Mesenchymal stem cell (in vitro differentiated cells and primary cell): Measurements from ENCODE around the gene CCDC14.

Experiments used
- DNase-seq: peaks from one replicate; pipeline ENCODE4 v3.0.0-alpha.2; 2013
- H2AFZ ChIP-seq: one replicate; pipeline ENCODE4 v1.6.1; 2013; ENCODE audit warnings: low read depth, mild to moderate bottlenecking, control low read depth, inconsistent platforms, low read length, moderate library complexity
- H2AK5ac ChIP-seq: 2 replicates; pipeline ENCODE4 v1.6.1; 2013; ENCODE audit warnings: low read length, moderate library complexity, mild to moderate bottlenecking, inconsistent platforms; ENCODE audit not compliant: severe bottlenecking
- H2BK120ac ChIP-seq: one replicate; pipeline ENCODE4 v1.6.1; 2013; ENCODE audit warnings: low read depth, mild to moderate bottlenecking, inconsistent platforms, low read length, moderate library complexity
- H2BK12ac ChIP-seq, 2 experiments: one replicate each; pipeline ENCODE4 v1.6.1; 2013; ENCODE audit warnings: inconsistent platforms in 2 of 2, low read length in 2 of 2, mild to moderate bottlenecking in 2 of 2, moderate library complexity in 2 of 2, control low read depth in 1 of 2
- H2BK15ac ChIP-seq: one replicate; pipeline ENCODE4 v1.6.1; 2013; ENCODE audit warnings: mild to moderate bottlenecking, low read depth, inconsistent platforms; ENCODE audit not compliant: poor library complexity, severe bottlenecking
- H2BK5ac ChIP-seq: 2 replicates; pipeline ENCODE4 v1.6.1; 2013; ENCODE audit warnings: low read depth, mild to moderate bottlenecking, low read length, control low read depth, inconsistent platforms; ENCODE audit not compliant: poor library complexity, severe bottlenecking
- H3K14ac ChIP-seq, 2 experiments: one replicate each; pipeline ENCODE4 v1.6.1; 2013; ENCODE audit warnings: inconsistent platforms in 2 of 2, low read length in 2 of 2, control low read depth in 1 of 2, mild to moderate bottlenecking in 1 of 2, moderate library complexity in 1 of 2
- H3K18ac ChIP-seq, 2 experiments: one replicate each; pipeline ENCODE4 v1.6.1; 2013; ENCODE audit warnings: inconsistent platforms in 2 of 2, low read length in 2 of 2, control low read depth in 1 of 2, low read depth in 1 of 2, mild to moderate bottlenecking in 1 of 2
- H3K23ac ChIP-seq, 2 experiments: one replicate each; pipeline ENCODE4 v1.6.1; 2013; ENCODE audit warnings: inconsistent platforms in 2 of 2, low read length in 2 of 2, mild to moderate bottlenecking in 2 of 2, moderate library complexity in 2 of 2, control low read depth in 1 of 2
- H3K27ac ChIP-seq: 2 replicates; pipeline ENCODE4 v1.5.1; 2013; ENCODE audit warnings: mild to moderate bottlenecking, moderate library complexity, low read length, control low read depth, inconsistent platforms; ENCODE audit not compliant: poor library complexity, severe bottlenecking
- H3K27me3 ChIP-seq, 2 experiments: 2 replicates each; pipeline versions ENCODE4 v1.6.1 to v1.7.0; 2013; ENCODE audit warnings: low read length in 2 of 2, mild to moderate bottlenecking in 2 of 2, moderate library complexity in 2 of 2, control low read depth in 1 of 2, inconsistent platforms in 1 of 2; ENCODE audit not compliant: control insufficient read depth in 1 of 2, insufficient read depth in 1 of 2
- H3K36me3 ChIP-seq, 2 experiments: 2 replicates each; pipeline versions ENCODE4 v1.6.1 to v1.7.0; 2013; ENCODE audit warnings: low read length in 2 of 2, control low read depth in 1 of 2, inconsistent platforms in 1 of 2, low read depth in 1 of 2, mild to moderate bottlenecking in 1 of 2; ENCODE audit not compliant: insufficient read depth in 2 of 2, control insufficient read depth in 1 of 2
- H3K4ac ChIP-seq, 2 experiments: one replicate each; pipeline ENCODE4 v1.6.1; 2013; ENCODE audit warnings: inconsistent platforms in 2 of 2, low read length in 2 of 2, mild to moderate bottlenecking in 2 of 2, moderate library complexity in 2 of 2, control low read depth in 1 of 2, low read depth in 1 of 2
- H3K4me1 ChIP-seq: 2 replicates; pipeline ENCODE4 v1.6.1; 2013; ENCODE audit warnings: low read depth, low read length, control low read depth; ENCODE audit not compliant: control insufficient read depth, insufficient read depth
- H3K4me2 ChIP-seq: 2 replicates; pipeline ENCODE4 v1.6.1; 2013; ENCODE audit warnings: low read length, mild to moderate bottlenecking, inconsistent platforms; ENCODE audit not compliant: poor library complexity, severe bottlenecking
- H3K4me3 ChIP-seq, 2 experiments: 2 replicates each; pipeline versions ENCODE4 v1.5.1 to v1.7.0; 2013; ENCODE audit warnings: low read length in 2 of 2, mild to moderate bottlenecking in 2 of 2, control low read depth in 1 of 2, low read depth in 1 of 2; ENCODE audit not compliant: insufficient read depth in 1 of 2
- H3K79me1 ChIP-seq: replicated peaks from 2 replicates; pipeline ENCODE4 v1.6.1; 2013; ENCODE audit warnings: mild to moderate bottlenecking, control low read depth, low read length, inconsistent platforms; ENCODE audit not compliant: poor library complexity, severe bottlenecking
- H3K9ac ChIP-seq: 2 replicates; pipeline ENCODE4 v1.7.0; 2013; ENCODE audit warnings: mild to moderate bottlenecking, low read length, moderate library complexity
- H3K9me3 ChIP-seq: 2 replicates; pipeline ENCODE4 v1.7.0; 2013; ENCODE audit warnings: mild to moderate bottlenecking, low read length; ENCODE audit not compliant: control insufficient read depth
- H4K8ac ChIP-seq: one replicate; pipeline ENCODE4 v1.6.1; 2013; ENCODE audit warnings: inconsistent platforms, mild to moderate bottlenecking, low read length, moderate library complexity
- H4K91ac ChIP-seq: one replicate; pipeline ENCODE4 v1.6.1; 2013; ENCODE audit warnings: mild to moderate bottlenecking, low read length, inconsistent platforms
- WGBS: methylation state at CpG from one replicate; pipeline ENCODE4 v1.1.7; 2013; ENCODE audit warnings: mixed read lengths; 5-methylcytosine and 5-hydroxymethylcytosine counted together

The CCDC14 gene

DNA sequence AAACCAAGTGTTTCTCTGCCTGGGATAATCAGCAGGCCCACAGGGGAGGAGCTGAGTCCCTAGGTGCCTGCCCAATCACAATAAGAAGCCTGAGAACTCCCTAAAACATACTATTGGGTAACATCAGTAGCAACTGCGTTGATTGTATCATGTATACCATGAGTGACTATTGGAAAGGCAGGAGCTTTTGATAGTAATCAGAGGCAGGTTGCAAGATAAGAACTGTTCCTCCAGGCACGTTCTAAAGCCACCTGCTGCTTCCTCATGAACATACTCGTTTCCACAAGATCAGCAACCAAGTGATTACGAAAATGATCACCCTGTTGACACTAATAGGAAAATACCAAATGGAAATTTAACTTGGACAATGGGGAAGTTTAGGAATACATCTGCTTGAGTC, 83.6 kb downstream of the CCDC14 start:
- H3K18ac ChIP-seq: no peak overlapping the region
- H2AK5ac ChIP-seq: no peak overlapping the region
- no peak overlapping the region for H2AFZ ChIP-seq
- no peak overlapping the region for H3K14ac ChIP-seq
- peaks cover 12 to 28% of the 10 kb centered on the region in 2 experiments for H3K36me3 ChIP-seq
- no peak for DNase-seq
- no peak overlapping the region for H3K23ac ChIP-seq
- no peaks in the 10 kb centered on the region for H3K27me3 ChIP-seq
- H3K27ac ChIP-seq: no peak overlapping the region
- no peaks in the 10 kb centered on the region for H3K9me3 ChIP-seq
- H2BK120ac ChIP-seq: no peak overlapping the region
- H4K8ac ChIP-seq: no peak overlapping the region
- H2BK5ac ChIP-seq: no peak overlapping the region
- WGBS: 100% methylated on average over 2 of the region's 4 CpGs
- no peak overlapping the region for H2BK15ac ChIP-seq
- no peak overlapping the region for H3K9ac ChIP-seq
- peaks cover 1% of the 10 kb centered on the region for H3K79me1 ChIP-seq
- no peak overlapping the region for H4K91ac ChIP-seq
- H3K4me2 ChIP-seq: no peak overlapping the region
- no peak overlapping the region for H3K4me3 ChIP-seq
- H2BK12ac ChIP-seq: no peak overlapping the region
- H3K4me1 ChIP-seq: peaks cover 25% of the 10 kb centered on the region
- no peak overlapping the region for H3K4ac ChIP-seq

- no peak for DNase-seq
- Histone ChIP-seq H2AFZ (no peak overlapping the region), H2BK5ac (no peak overlapping the region), H2BK12ac (no peak overlapping the region), H3K18ac (no peak overlapping the region), H2BK15ac (no peak overlapping the region), H3K79me1 (peaks cover 1% of the 10 kb centered on the region), H2AK5ac (no peak overlapping the region), H4K91ac (no peak overlapping the region), H3K4me1 (peaks cover 21% of the 10 kb centered on the region), H3K9me3 (no peaks in the 10 kb centered on the region), H3K14ac (no peak overlapping the region), H3K4ac (no peak overlapping the region), H3K23ac (no peak overlapping the region), H3K36me3 (peaks cover 12 to 28% of the 10 kb centered on the region in 2 experiments), H4K8ac (no peak overlapping the region), H3K4me2 (no peak overlapping the region), H3K27me3 (no peaks in the 10 kb centered on the region), H3K9ac (no peak overlapping the region), H2BK120ac (no peak overlapping the region), H3K27ac (no peak overlapping the region), H3K4me3 (no peak overlapping the region)
Observed at GRCh38 chr3:123876858-123877257, 84.2 kb downstream of the CCDC14 start.

- Histone ChIP-seq H2AK5ac (no peak overlapping the region), H3K27ac (peak overlapping the region; percentile 89), H3K79me1 (no peaks in the 10 kb centered on the region), H3K36me3 (peaks cover 3 to 12% of the 10 kb centered on the region in 2 experiments), H3K4me2 (peak overlapping the region; percentile 34), H2BK120ac (no peak overlapping the region), H4K8ac (no peak overlapping the region), H3K18ac (no peak overlapping the region), H3K4ac (no peak overlapping the region), H3K27me3 (no peaks in the 10 kb centered on the region), H2BK15ac (no peak overlapping the region), H3K4me3 (no peak overlapping the region), H3K23ac (no peak overlapping the region), H3K4me1 (peaks cover 14% of the 10 kb centered on the region), H3K14ac (no peak overlapping the region), H2BK5ac (no peak overlapping the region), H3K9me3 (no peaks in the 10 kb centered on the region), H4K91ac (no peak overlapping the region), H3K9ac (no peak overlapping the region), H2AFZ (no peak overlapping the region), H2BK12ac (no peak overlapping the region)
- WGBS: no CpG with 5 or more reads among the region's 1 CpG
- DNase-seq: no peak
Observed at GRCh38 chr3:123872621-123873020, 88.4 kb downstream of the CCDC14 start.

DNA sequence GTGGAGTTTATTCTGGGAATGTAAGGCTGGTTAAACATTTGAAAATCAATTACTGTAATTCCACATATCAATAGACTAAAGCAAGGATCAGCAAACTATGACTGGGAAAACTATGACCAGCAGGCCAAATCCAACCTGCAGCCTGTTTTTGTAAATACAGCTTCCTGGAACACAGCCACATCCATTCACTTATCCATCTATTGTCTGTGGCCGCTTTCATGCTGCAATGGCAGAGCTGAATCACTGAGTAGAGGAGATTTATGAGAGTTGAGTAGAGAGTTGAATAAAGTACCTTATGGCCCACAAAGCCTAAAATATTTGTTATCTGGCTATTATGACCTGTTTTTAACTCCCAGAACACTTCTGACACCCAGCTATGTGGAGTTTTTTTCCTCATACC, 89.1 kb downstream of the CCDC14 start:
- H3K27ac ChIP-seq: peak overlapping the region; percentile 89
- no peak overlapping the region for H2BK120ac ChIP-seq
- H3K9me3 ChIP-seq: no peaks in the 10 kb centered on the region
- peaks cover 12% of the 10 kb centered on the region for H3K4me1 ChIP-seq
- no peaks in the 10 kb centered on the region for H3K79me1 ChIP-seq
- no peak overlapping the region for H2AK5ac ChIP-seq
- no peak overlapping the region for H3K18ac ChIP-seq
- DNase-seq: peak; percentile 45
- no peak overlapping the region for H3K4me2 ChIP-seq
- no peak overlapping the region for H3K4ac ChIP-seq
- H3K36me3 ChIP-seq: peaks cover under 1 to 12% of the 10 kb centered on the region in 2 experiments
- no peak overlapping the region for H4K8ac ChIP-seq
- H3K23ac ChIP-seq: no peak overlapping the region
- no peak overlapping the region for H3K14ac ChIP-seq
- no peaks in the 10 kb centered on the region for H3K27me3 ChIP-seq
- no peak overlapping the region for H2AFZ ChIP-seq
- H3K4me3 ChIP-seq: no peak overlapping the region
- H4K91ac ChIP-seq: no peak overlapping the region
- no peak overlapping the region for H3K9ac ChIP-seq
- H2BK12ac ChIP-seq: no peak overlapping the region
- H2BK15ac ChIP-seq: no peak overlapping the region
- no CpG with 5 or more reads among the region's 1 CpG for WGBS
- no peak overlapping the region for H2BK5ac ChIP-seq
